Measurements from ENCODE around the gene MGMT. TPM values are rescaled to one million over a fixed set of nuclear protein-coding genes. Genes with fewer than 3 reads are reported as not detected.

Gene MGMT
- total RNA-seq, 1 donor from 2014 or later: 25.9 TPM

GRCh38 chr10:129598413-129598812 lies 131.4 kb downstream of the MGMT start:
- H3K27ac Mint-ChIP-seq (ENCODE audit: unreplicated experiment): no peak overlapping the region
- H3K9me3 Mint-ChIP-seq (ENCODE audit: unreplicated experiment): no peaks in the 10 kb centered on the region

GRCh38 chr10:129599160-129599559 lies 132.1 kb downstream of the MGMT start:
- DNase-seq (ENCODE audit: low spot score): no peak
- no peaks in the 10 kb centered on the region for H3K27me3 Mint-ChIP-seq (ENCODE audit: unreplicated experiment)
- no peaks in the 10 kb centered on the region for H3K9me3 Mint-ChIP-seq (ENCODE audit: unreplicated experiment)
- H3K4me3 Mint-ChIP-seq (ENCODE audit: unreplicated experiment): no peak overlapping the region
- H3K36me3 Mint-ChIP-seq (ENCODE audit: low read depth, unreplicated experiment): peaks cover 11% of the 10 kb centered on the region
- H3K4me1 Mint-ChIP-seq (ENCODE audit: unreplicated experiment): no peaks in the 10 kb centered on the region
- no peak for TF ChIP-seq CTCF (IDR thresholded peaks at IDR 0.05; ENCODE audit: unreplicated experiment)
- H3K27ac Mint-ChIP-seq (ENCODE audit: unreplicated experiment): no peak overlapping the region

More at GRCh38 chr10:129598413-129598812, 131.4 kb downstream of the MGMT start:
- Mint-ChIP-seq H3K4me3 (ENCODE audit: unreplicated experiment) (no peak overlapping the region), H3K27me3 (ENCODE audit: unreplicated experiment) (no peaks in the 10 kb centered on the region), H3K36me3 (ENCODE audit: low read depth, unreplicated experiment) (peaks cover 14% of the 10 kb centered on the region), H3K4me1 (ENCODE audit: unreplicated experiment) (no peaks in the 10 kb centered on the region)
- no peak for TF ChIP-seq CTCF (IDR thresholded peaks at IDR 0.05; ENCODE audit: unreplicated experiment)
- no peak for DNase-seq (ENCODE audit: low spot score)

GRCh38 chr10:129601737-129602136 lies 134.7 kb downstream of the MGMT start:
- no peak overlapping the region for H3K27ac Mint-ChIP-seq (ENCODE audit: unreplicated experiment)
- no peaks in the 10 kb centered on the region for H3K36me3 Mint-ChIP-seq (ENCODE audit: low read depth, unreplicated experiment)
- no peak for TF ChIP-seq CTCF (IDR thresholded peaks at IDR 0.05; ENCODE audit: unreplicated experiment)
- H3K9me3 Mint-ChIP-seq (ENCODE audit: unreplicated experiment): no peaks in the 10 kb centered on the region
- H3K27me3 Mint-ChIP-seq (ENCODE audit: unreplicated experiment): peaks cover 2% of the 10 kb centered on the region
- no peak for DNase-seq (ENCODE audit: low spot score)
- H3K4me3 Mint-ChIP-seq (ENCODE audit: unreplicated experiment): no peak overlapping the region
- H3K4me1 Mint-ChIP-seq (ENCODE audit: unreplicated experiment): peaks cover 10% of the 10 kb centered on the region

- H3K36me3 Mint-ChIP-seq (ENCODE audit: low read depth, unreplicated experiment): no peaks in the 10 kb centered on the region
- TF ChIP-seq CTCF (IDR thresholded peaks at IDR 0.05; ENCODE audit: unreplicated experiment): no peak
- DNase-seq (ENCODE audit: low spot score): no peak
- H3K9me3 Mint-ChIP-seq (ENCODE audit: unreplicated experiment): no peaks in the 10 kb centered on the region
- peaks cover 10% of the 10 kb centered on the region for H3K4me1 Mint-ChIP-seq (ENCODE audit: unreplicated experiment)
- H3K4me3 Mint-ChIP-seq (ENCODE audit: unreplicated experiment): no peak overlapping the region
- H3K27ac Mint-ChIP-seq (ENCODE audit: unreplicated experiment): no peak overlapping the region
- H3K27me3 Mint-ChIP-seq (ENCODE audit: unreplicated experiment): peaks cover 2% of the 10 kb centered on the region
Observed at GRCh38 chr10:129602938-129603535, 136.0 kb downstream of the MGMT start.

GRCh38 chr10:129604333-129605032 lies 137.4 kb downstream of the MGMT start:
- no peak overlapping the region for H3K27ac Mint-ChIP-seq (ENCODE audit: unreplicated experiment)
- no peaks in the 10 kb centered on the region for H3K36me3 Mint-ChIP-seq (ENCODE audit: low read depth, unreplicated experiment)
- no peak for DNase-seq (ENCODE audit: low spot score)
- H3K27me3 Mint-ChIP-seq (ENCODE audit: unreplicated experiment): peaks cover 2% of the 10 kb centered on the region
- no peak overlapping the region for H3K4me3 Mint-ChIP-seq (ENCODE audit: unreplicated experiment)
- H3K4me1 Mint-ChIP-seq (ENCODE audit: unreplicated experiment): peaks cover 10% of the 10 kb centered on the region
- no peak for TF ChIP-seq CTCF (IDR thresholded peaks at IDR 0.05; ENCODE audit: unreplicated experiment)
- H3K9me3 Mint-ChIP-seq (ENCODE audit: unreplicated experiment): no peaks in the 10 kb centered on the region
